DND-41 (cell line): ENCODE data around the gene ARHGAP31.

Experiments
- ATAC-seq: fragments of 200-7000 bp; cut with Tn5 transposase; 3 replicates; pipeline ENCODE4 v1.9.1; 2021; ENCODE audit warnings: low read depth; ENCODE audit not compliant: insufficient read depth
- DNase-seq: peaks from one replicate; pipeline ENCODE4 v3.0.0-alpha.2; 2020
- H2AFZ ChIP-seq: 2 replicates; pipeline ENCODE4 v1.6.0; 2012; ENCODE audit warnings: low read depth, low read length
- H3K27ac ChIP-seq: 2 replicates; pipeline ENCODE4 v1.5.1; 2012; ENCODE audit warnings: low read length, inconsistent platforms
- H3K27me3 ChIP-seq: fragments of 200-600 bp; sonication (generic); 2 replicates; pipeline ENCODE4 v1.6.0; 2012; ENCODE audit warnings: low read length, mild to moderate bottlenecking, inconsistent platforms; ENCODE audit not compliant: insufficient read depth, poor library complexity
- H3K36me3 ChIP-seq: 2 replicates; pipeline ENCODE4 v1.5.1; 2012; ENCODE audit warnings: low read length, inconsistent platforms; ENCODE audit not compliant: insufficient read depth
- H3K4me1 ChIP-seq: 2 replicates; pipeline ENCODE4 v1.5.1; 2012; ENCODE audit warnings: mild to moderate bottlenecking, low read length; ENCODE audit not compliant: insufficient read depth
- H3K4me2 ChIP-seq: 2 replicates; pipeline ENCODE4 v1.6.0; 2012; ENCODE audit warnings: mild to moderate bottlenecking, moderate library complexity, low read length, inconsistent platforms; ENCODE audit not compliant: insufficient read depth
- H3K4me3 ChIP-seq, 2 experiments: fragments of 200-600 bp in 1 of 2; shearing (Covaris generic) in 1 of 2; 2 replicates each; pipeline ENCODE4 v1.5.1; 2012 to 2016; ENCODE audit warnings: inconsistent platforms in 2 of 2, low read length in 2 of 2, mild to moderate bottlenecking in 2 of 2, low read depth in 1 of 2, moderate library complexity in 1 of 2
- H3K79me2 ChIP-seq: 2 replicates; pipeline ENCODE4 v1.6.0; 2012; ENCODE audit warnings: low read length, inconsistent platforms; ENCODE audit not compliant: insufficient read depth
- H3K9ac ChIP-seq: 2 replicates; pipeline ENCODE4 v1.6.0; 2012; ENCODE audit warnings: low read depth, mild to moderate bottlenecking, inconsistent platforms, low read length, moderate library complexity
- H3K9me3 ChIP-seq: 2 replicates; pipeline ENCODE4 v1.5.1; 2012; ENCODE audit warnings: low read length, moderate library complexity, mild to moderate bottlenecking, inconsistent platforms; ENCODE audit not compliant: insufficient read depth, severe bottlenecking
- H4K20me1 ChIP-seq: 2 replicates; pipeline ENCODE4 v1.6.0; 2012; ENCODE audit warnings: low read length; ENCODE audit not compliant: insufficient read depth
- EZH2 ChIP-seq: IDR thresholded peaks from 3 replicates; pipeline ENCODE4 v1.6.1; 2012; ENCODE audit warnings: borderline replicate concordance, low read depth, mild to moderate bottlenecking, moderate library complexity, low read length, inconsistent platforms; ENCODE audit not compliant: severe bottlenecking
- TF ChIP-seq, protein P1 (sequence below): IDR thresholded peaks from 2 replicates; pipeline ENCODE4 v1.5.1; 2012; ENCODE audit warnings: borderline replicate concordance, low read length, moderate library complexity, mild to moderate bottlenecking; ENCODE audit not compliant: poor library complexity, severe bottlenecking; ENCODE audit errors: extremely low read depth

The ARHGAP31 gene

GRCh38 chr3:119356646-119357045 lies 62.5 kb downstream of the ARHGAP31 start:
- no peak overlapping the region for H2AFZ ChIP-seq
- H3K4me3 ChIP-seq = no peak overlapping the region
- no peaks in the 10 kb centered on the region for H3K36me3 ChIP-seq
- H3K9ac ChIP-seq = no peak overlapping the region
- no peaks in the 10 kb centered on the region for H3K4me1 ChIP-seq
- no peaks in the 10 kb centered on the region for H3K9me3 ChIP-seq
- DNase-seq = no peak
- no peaks in the 10 kb centered on the region for H4K20me1 ChIP-seq
- H3K27ac ChIP-seq = no peak overlapping the region
- no peak for ATAC-seq
- H3K79me2 ChIP-seq = no peaks in the 10 kb centered on the region
- H3K4me2 ChIP-seq = no peak overlapping the region
- TF ChIP-seq EZH2 = no peak
- TF ChIP-seq, protein P1, sequence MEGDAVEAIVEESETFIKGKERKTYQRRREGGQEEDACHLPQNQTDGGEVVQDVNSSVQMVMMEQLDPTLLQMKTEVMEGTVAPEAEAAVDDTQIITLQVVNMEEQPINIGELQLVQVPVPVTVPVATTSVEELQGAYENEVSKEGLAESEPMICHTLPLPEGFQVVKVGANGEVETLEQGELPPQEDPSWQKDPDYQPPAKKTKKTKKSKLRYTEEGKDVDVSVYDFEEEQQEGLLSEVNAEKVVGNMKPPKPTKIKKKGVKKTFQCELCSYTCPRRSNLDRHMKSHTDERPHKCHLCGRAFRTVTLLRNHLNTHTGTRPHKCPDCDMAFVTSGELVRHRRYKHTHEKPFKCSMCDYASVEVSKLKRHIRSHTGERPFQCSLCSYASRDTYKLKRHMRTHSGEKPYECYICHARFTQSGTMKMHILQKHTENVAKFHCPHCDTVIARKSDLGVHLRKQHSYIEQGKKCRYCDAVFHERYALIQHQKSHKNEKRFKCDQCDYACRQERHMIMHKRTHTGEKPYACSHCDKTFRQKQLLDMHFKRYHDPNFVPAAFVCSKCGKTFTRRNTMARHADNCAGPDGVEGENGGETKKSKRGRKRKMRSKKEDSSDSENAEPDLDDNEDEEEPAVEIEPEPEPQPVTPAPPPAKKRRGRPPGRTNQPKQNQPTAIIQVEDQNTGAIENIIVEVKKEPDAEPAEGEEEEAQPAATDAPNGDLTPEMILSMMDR = no peak
- peaks cover 6% of the 10 kb centered on the region for H3K27me3 ChIP-seq

GRCh38 chr3:119357190-119357589 lies 63.0 kb downstream of the ARHGAP31 start:
- no peaks in the 10 kb centered on the region for H3K36me3 ChIP-seq
- peaks cover 6% of the 10 kb centered on the region for H3K27me3 ChIP-seq
- no peak overlapping the region for H2AFZ ChIP-seq
- TF ChIP-seq, protein P1 = no peak
- TF ChIP-seq EZH2 = no peak
- H4K20me1 ChIP-seq = no peaks in the 10 kb centered on the region
- DNase-seq (no peak), ATAC-seq (no peak)
- H3K79me2 ChIP-seq = no peaks in the 10 kb centered on the region
- no peaks in the 10 kb centered on the region for H3K4me1 ChIP-seq
- H3K9me3 ChIP-seq = no peaks in the 10 kb centered on the region
- no peak overlapping the region for H3K4me2 ChIP-seq
- no peak overlapping the region for H3K4me3 ChIP-seq
- no peak overlapping the region for H3K27ac ChIP-seq
- no peak overlapping the region for H3K9ac ChIP-seq

GRCh38 chr3:119359476-119360326 lies 65.5 kb downstream of the ARHGAP31 start:
- Histone ChIP-seq H3K4me1 (no peaks in the 10 kb centered on the region), H3K9ac (no peak overlapping the region), H3K4me3 (no peak overlapping the region), H4K20me1 (no peaks in the 10 kb centered on the region), H2AFZ (no peak overlapping the region), H3K27ac (no peak overlapping the region), H3K9me3 (no peaks in the 10 kb centered on the region), H3K27me3 (peaks cover 10% of the 10 kb centered on the region), H3K4me2 (no peak overlapping the region), H3K79me2 (no peaks in the 10 kb centered on the region), H3K36me3 (no peaks in the 10 kb centered on the region)
- TF ChIP-seq EZH2 = no peak
- TF ChIP-seq, protein P1 = no peak
- DNase-seq = no peak
- ATAC-seq = no peak
